RWPE1 (cell line): Measurements from ENCODE around the gene AFG3L2.

Experiments used
- CTCF ChIA-PET: fragments of 350-600 bp; sonication (Branson Sonifier 250); formaldehyde crosslinking; extraction: SDS; loops from one replicate; lab custom pipeline; 2021; lab: Yijun Ruan, JAX
- POLR2A ChIA-PET: fragments of 400-600 bp; formaldehyde crosslinking; extraction: SDS; loops from one replicate; lab custom pipeline; 2020; ENCODE audit warnings: antibody characterized with exemption; ENCODE audit not compliant: low non-redundant PET; lab: Yijun Ruan, JAX
- DNase-seq: peaks from one replicate; pipeline ENCODE4 v3.0.0; 2012; ENCODE audit warnings: low spot score
- H3K27ac ChIP-seq: fragments of 450-650 bp; 2 replicates; pipeline ENCODE4 v1.5.1; 2017
- CTCF ChIP-seq: fragments of 450-650 bp; conservative IDR thresholded peaks from 2 replicates; pipeline ENCODE4 v1.5.1; 2017; ENCODE audit warnings: low read depth, mild to moderate bottlenecking

Gene AFG3L2

GRCh38 chr18:12369211-12369610, 7.8 kb downstream of the AFG3L2 start:
- POLR2A ChIA-PET = no interaction called here
- no peak overlapping the region for H3K27ac ChIP-seq
- TF ChIP-seq CTCF = no peak
- CTCF ChIA-PET = interaction anchor here (1.1 kb wide), 1 partner anchor 24 kb away, joined by 5 read pairs; no protein-coding TSS in a partner anchor
- no peak for DNase-seq

GRCh38 chr18:12366784-12367183, 10.2 kb downstream of the AFG3L2 start:
- TF ChIP-seq CTCF = no peak
- no peak overlapping the region for H3K27ac ChIP-seq
- ChIA-PET CTCF (no interaction called here), POLR2A (no interaction called here)
- no peak for DNase-seq

- no peak for DNase-seq
- POLR2A ChIA-PET = no interaction called here
- TF ChIP-seq CTCF = no peak
- H3K27ac ChIP-seq = no peak overlapping the region
- CTCF ChIA-PET = no interaction called here
These were observed 10.6 kb downstream of the AFG3L2 start for GRCh38 chr18:12366379-12366778.

GRCh38 chr18:12362473-12363174, 14.4 kb downstream of the AFG3L2 start:
- ChIA-PET POLR2A (no interaction called here), CTCF (no interaction called here)
- H3K27ac ChIP-seq = no peak overlapping the region
- DNase-seq = no peak
- no peak for TF ChIP-seq CTCF

GRCh38 chr18:12361770-12362378, 15.2 kb downstream of the AFG3L2 start:
- TF ChIP-seq CTCF = no peak
- DNase-seq = no peak
- CTCF ChIA-PET = no interaction called here
- H3K27ac ChIP-seq = no peak overlapping the region
- POLR2A ChIA-PET = no interaction called here

GRCh38 chr18:12359515-12359927, 17.5 kb downstream of the AFG3L2 start:
- POLR2A ChIA-PET = no interaction called here

More at GRCh38 chr18:12359515-12359927, 17.5 kb downstream of the AFG3L2 start:
- DNase-seq = no peak
- CTCF ChIA-PET = no interaction called here
- TF ChIP-seq CTCF = no peak
- no peak overlapping the region for H3K27ac ChIP-seq
